Esophagus squamous epithelium (tissue), 5 donors: ENCODE results near the gene MT1F. TPM values are rescaled to one million over a fixed set of nuclear protein-coding genes. Genes with fewer than 3 reads are reported as not detected.

Experiments used
- DNase-seq: peaks from one replicate; lab custom pipeline; 2025; lab: John Stamatoyannopoulos, UW
- H3K27ac ChIP-seq, 4 donors: fragments of 200-600 bp; sonication (generic); one replicate each; pipeline ENCODE4 v1.5.1; 2016 to 2019; ENCODE audit warnings: mild to moderate bottlenecking in 1 of 4
- H3K27me3 ChIP-seq, 4 donors: fragments of 200-600 bp; sonication (generic); 1 replicate in 3 of 4; 2 replicates in 1 of 4; pipeline versions ENCODE4 v1.5.1 to v1.6.0; 2017 to 2021; ENCODE audit warnings: antibody characterized with exemption in 1 of 4
- H3K36me3 ChIP-seq, 3 donors: fragments of 200-600 bp; sonication (generic); one replicate each; pipeline ENCODE4 v1.5.1; 2016 to 2019
- H3K4me1 ChIP-seq, 3 donors: fragments of 200-600 bp; sonication (generic); one replicate each; pipeline ENCODE4 v1.5.1; 2017 to 2019
- H3K4me3 ChIP-seq, 4 donors: fragments of 200-600 bp; sonication (generic); 1 replicate in 3 of 4; 2 replicates in 1 of 4; pipeline ENCODE4 v1.5.1; 2016 to 2019; ENCODE audit warnings: mild to moderate bottlenecking in 2 of 4, moderate library complexity in 1 of 4
- H3K9me3 ChIP-seq, 3 donors: fragments of 200-600 bp; sonication (generic); one replicate each; pipeline ENCODE4 v1.5.1; 2016 to 2019
- CTCF ChIP-seq, 6 experiments: fragments of 450-650 bp in 4 of 6; fragments of 200-600 bp in 2 of 6; sonication (generic) in 2 of 6; IDR thresholded peaks; one replicate each; pipeline ENCODE4 v1.5.1; 2016 to 2019; ENCODE audit warnings: antibody characterized with exemption in 6 of 6, mild to moderate bottlenecking in 4 of 6, moderate library complexity in 4 of 6
- POLR2A ChIP-seq, 4 donors: fragments of 450-650 bp; IDR thresholded peaks; one replicate each; pipeline ENCODE4 v1.6.1; 2017; ENCODE audit warnings: antibody characterized with exemption in 4 of 4, mild to moderate bottlenecking in 4 of 4, moderate library complexity in 3 of 4
- WGBS, 2 donors: methylation state at CpG; one replicate each; pipeline ENCODE4 v1.1.5; 2018; 5-methylcytosine and 5-hydroxymethylcytosine counted together
- intact Hi-C: fragments of 100-400 bp; cut with DNase I; formaldehyde crosslinking; loops from one replicate; pipeline ENCODE4 v1.15.0; 2022
- total RNA-seq, 4 donors: library from RNA; depleted of rRNA; stranded (reverse); fragments of >200 nt; gene quantifications; one replicate each; pipeline ENCODE4 v1.1.0, GENCODE V29; 2016
- donor health status: DM: yes; HTN: yes; CAD: no.

Gene MT1F
- total RNA-seq, 4 donors from 2014 or later, result 2.8 to 4.2 (median 2.9) TPM; not detected in 1

GRCh38 chr16:56637814-56638750 is 19.7 kb upstream of the MT1F start, which contains the start of gene MT1A:
Gene MT1A (plus strand): TSS chr16:56638666. CDS start chr16:56638739, 73 bp downstream.
- no peak for TF ChIP-seq CTCF (IDR thresholded peaks at IDR 0.05)
- peak in 1 of 4 donors; percentile 42 for TF ChIP-seq POLR2A (IDR thresholded peaks at IDR 0.05)
- H3K4me3 ChIP-seq, result peak within 1 kb of the TSS; percentile 12 to 71 (median 47)
- intact Hi-C loops, result no loop called here
- WGBS, 2 donors, result 17 to 33% methylated on average over 21 to 26 of the region's 68 CpGs
- peak within 1 kb of the TSS; percentile 32 to 85 (median 66) for H3K27ac ChIP-seq
- peaks cover 11 to 52% (median 20%) of the 10 kb centered on the region in 3 donors for H3K4me1 ChIP-seq
- H3K36me3 ChIP-seq, result no peaks in the 10 kb centered on the region
- peaks cover 3 to 97% (median 9%) of the 10 kb centered on the region in 4 donors for H3K27me3 ChIP-seq
- DNase-seq, result no peak
- H3K9me3 ChIP-seq, result no peaks in the 10 kb centered on the region

GRCh38 chr16:56639045-56639444 is 18.7 kb upstream of the MT1F start:
- 91 to 100% methylated on average over 1 of the region's 1 CpG for WGBS, 2 donors

GRCh38 chr16:56640076-56640475 is 17.7 kb upstream of the MT1F start:
- peaks cover 0 to 97% (median 9%) of the 10 kb centered on the region in 4 donors for H3K27me3 ChIP-seq

More at GRCh38 chr16:56639045-56639444, 18.7 kb upstream of the MT1F start:
- Histone ChIP-seq H3K27ac (no peak overlapping the region), H3K4me3 (no peak overlapping the region), H3K27me3 (peaks cover 3 to 97% (median 9%) of the 10 kb centered on the region in 4 donors), H3K9me3 (no peaks in the 10 kb centered on the region), H3K36me3 (no peaks in the 10 kb centered on the region), H3K4me1 (peaks cover 18 to 52% (median 30%) of the 10 kb centered on the region in 3 donors)
- no peak for TF ChIP-seq CTCF (IDR thresholded peaks at IDR 0.05)
- no peak for TF ChIP-seq POLR2A (IDR thresholded peaks at IDR 0.05)
- no peak for DNase-seq
- intact Hi-C loops, result no loop called here

GRCh38 chr16:56641166-56641565 is 16.6 kb upstream of the MT1F start:
- intact Hi-C loops, result no loop called here
- TF ChIP-seq POLR2A (IDR thresholded peaks at IDR 0.05) (no peak), CTCF (IDR thresholded peaks at IDR 0.05) (no peak)
- Histone ChIP-seq H3K27ac (no peak overlapping the region), H3K36me3 (no peaks in the 10 kb centered on the region), H3K27me3 (peaks cover 0 to 97% (median 6%) of the 10 kb centered on the region in 4 donors), H3K4me3 (no peak overlapping the region), H3K9me3 (no peaks in the 10 kb centered on the region), H3K4me1 (peaks cover 15 to 38% (median 26%) of the 10 kb centered on the region in 3 donors)
- no peak for DNase-seq
- WGBS, 2 donors, result 73 to 83% methylated on average over 2 of the region's 2 CpGs

More at GRCh38 chr16:56640076-56640475, 17.7 kb upstream of the MT1F start:
- intact Hi-C loops, result no loop called here
- no peak overlapping the region for H3K27ac ChIP-seq
- peaks cover 20 to 49% (median 30%) of the 10 kb centered on the region in 3 donors for H3K4me1 ChIP-seq
- no peaks in the 10 kb centered on the region for H3K9me3 ChIP-seq
- TF ChIP-seq POLR2A (IDR thresholded peaks at IDR 0.05) (no peak), CTCF (IDR thresholded peaks at IDR 0.05) (no peak)
- H3K36me3 ChIP-seq, result no peaks in the 10 kb centered on the region
- 43 to 72% methylated on average over 1 of the region's 1 CpG for WGBS, 2 donors
- DNase-seq, result no peak
- H3K4me3 ChIP-seq, result no peak overlapping the region
